Spleen (tissue), 7 donors: ENCODE measurements around the gene PHKG1.

ENCODE experiments used
- POLR2A ChIP-seq, 3 donors: fragments of 450-650 bp; IDR thresholded peaks; one replicate each; pipeline ENCODE4 v1.5.1; 2017; ENCODE audit warnings: antibody characterized with exemption in 3 of 3, mild to moderate bottlenecking in 1 of 3
- TF ChIP-seq, protein P1 (sequence below), 11 experiments: fragments of 200-600 bp in 7 of 11; fragments of 450-650 bp in 4 of 11; sonication (generic) in 4 of 11; IDR thresholded peaks in 8 of 11; conservative IDR thresholded peaks in 3 of 11; 1 replicate in 7 of 11; 2 replicates in 4 of 11; pipeline versions ENCODE4 v1.4.0 to v1.8.0; 2016 to 2021; ENCODE audit warnings: antibody characterized with exemption in 11 of 11, inconsistent platforms in 4 of 11, mild to moderate bottlenecking in 1 of 11
- donor health status: DM: no; HTN: no; CAD: no; lungs with moderate emphysema.
- donor health status: DM: no; HTN: no; CAD: no.
- donor health status: DM: no; HTN: no; CAD: no.

- TF ChIP-seq, protein P1, sequence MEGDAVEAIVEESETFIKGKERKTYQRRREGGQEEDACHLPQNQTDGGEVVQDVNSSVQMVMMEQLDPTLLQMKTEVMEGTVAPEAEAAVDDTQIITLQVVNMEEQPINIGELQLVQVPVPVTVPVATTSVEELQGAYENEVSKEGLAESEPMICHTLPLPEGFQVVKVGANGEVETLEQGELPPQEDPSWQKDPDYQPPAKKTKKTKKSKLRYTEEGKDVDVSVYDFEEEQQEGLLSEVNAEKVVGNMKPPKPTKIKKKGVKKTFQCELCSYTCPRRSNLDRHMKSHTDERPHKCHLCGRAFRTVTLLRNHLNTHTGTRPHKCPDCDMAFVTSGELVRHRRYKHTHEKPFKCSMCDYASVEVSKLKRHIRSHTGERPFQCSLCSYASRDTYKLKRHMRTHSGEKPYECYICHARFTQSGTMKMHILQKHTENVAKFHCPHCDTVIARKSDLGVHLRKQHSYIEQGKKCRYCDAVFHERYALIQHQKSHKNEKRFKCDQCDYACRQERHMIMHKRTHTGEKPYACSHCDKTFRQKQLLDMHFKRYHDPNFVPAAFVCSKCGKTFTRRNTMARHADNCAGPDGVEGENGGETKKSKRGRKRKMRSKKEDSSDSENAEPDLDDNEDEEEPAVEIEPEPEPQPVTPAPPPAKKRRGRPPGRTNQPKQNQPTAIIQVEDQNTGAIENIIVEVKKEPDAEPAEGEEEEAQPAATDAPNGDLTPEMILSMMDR (IDR thresholded peaks at IDR 0.05 in 8 of 11, conservative IDR thresholded peaks at IDR 0.05 in 3 of 11), result peak; percentile 86 to 97 (median 91)
- no peak for TF ChIP-seq POLR2A (IDR thresholded peaks at IDR 0.05)
These were observed 18.4 kb downstream of the PHKG1 start for GRCh38 chr7:56074371-56074791.
